ENCODE data around the gene CDK5RAP2. TPM values are rescaled to one million over a fixed set of nuclear protein-coding genes. Genes with fewer than 3 reads are reported as not detected.
"Not testable (repeated sequence)": the region's sequence is repeated elsewhere in the genome, so short reads cannot be mapped to it uniquely, and the experiment has no call there.

Gene CDK5RAP2
- total RNA-seq, 1 donor from 2014 or later: 54.7 TPM

DNA sequence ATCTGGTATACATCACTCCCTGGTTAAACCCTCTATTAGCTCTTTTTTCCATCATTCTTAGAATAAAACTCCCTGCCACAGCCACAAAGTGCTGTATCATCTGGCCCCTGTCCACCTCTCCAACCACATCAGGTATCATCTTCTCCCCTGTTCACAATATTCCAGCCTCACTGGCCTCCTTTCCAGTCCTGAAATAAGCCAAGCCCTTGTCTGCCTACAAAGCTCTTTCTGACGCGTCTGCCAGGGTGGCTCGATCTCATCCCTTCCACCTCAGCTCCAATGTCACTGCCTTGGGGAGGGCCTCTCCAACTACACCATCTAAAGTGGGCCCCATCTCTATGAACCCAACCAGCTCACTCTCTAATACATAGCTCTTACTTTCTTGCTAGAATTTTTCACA lies 21.5 kb downstream of the CDK5RAP2 start:
- intact Hi-C loops (cut with DNase I): no loop called here
- Histone ChIP-seq H3K27me3 (ENCODE audit: low read depth) (no peaks in the 10 kb centered on the region), H3K36me3 (peaks cover 15% of the 10 kb centered on the region), H3K27ac (no peak overlapping the region), H3K4me3 (no peak overlapping the region), H3K9me3 (no peaks in the 10 kb centered on the region), H3K4me1 (no peaks in the 10 kb centered on the region)
- ATAC-seq (no peak), DNase-seq (no peak)
- TF ChIP-seq, protein P1, sequence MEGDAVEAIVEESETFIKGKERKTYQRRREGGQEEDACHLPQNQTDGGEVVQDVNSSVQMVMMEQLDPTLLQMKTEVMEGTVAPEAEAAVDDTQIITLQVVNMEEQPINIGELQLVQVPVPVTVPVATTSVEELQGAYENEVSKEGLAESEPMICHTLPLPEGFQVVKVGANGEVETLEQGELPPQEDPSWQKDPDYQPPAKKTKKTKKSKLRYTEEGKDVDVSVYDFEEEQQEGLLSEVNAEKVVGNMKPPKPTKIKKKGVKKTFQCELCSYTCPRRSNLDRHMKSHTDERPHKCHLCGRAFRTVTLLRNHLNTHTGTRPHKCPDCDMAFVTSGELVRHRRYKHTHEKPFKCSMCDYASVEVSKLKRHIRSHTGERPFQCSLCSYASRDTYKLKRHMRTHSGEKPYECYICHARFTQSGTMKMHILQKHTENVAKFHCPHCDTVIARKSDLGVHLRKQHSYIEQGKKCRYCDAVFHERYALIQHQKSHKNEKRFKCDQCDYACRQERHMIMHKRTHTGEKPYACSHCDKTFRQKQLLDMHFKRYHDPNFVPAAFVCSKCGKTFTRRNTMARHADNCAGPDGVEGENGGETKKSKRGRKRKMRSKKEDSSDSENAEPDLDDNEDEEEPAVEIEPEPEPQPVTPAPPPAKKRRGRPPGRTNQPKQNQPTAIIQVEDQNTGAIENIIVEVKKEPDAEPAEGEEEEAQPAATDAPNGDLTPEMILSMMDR (IDR thresholded peaks at IDR 0.05): no peak

- peaks cover 6% of the 10 kb centered on the region for H3K36me3 ChIP-seq
- H3K4me1 ChIP-seq: no peaks in the 10 kb centered on the region
- TF ChIP-seq, protein P1 (IDR thresholded peaks at IDR 0.05): no peak
- ATAC-seq (no peak), DNase-seq (no peak)
- H3K9me3 ChIP-seq: no peaks in the 10 kb centered on the region
- H3K27me3 ChIP-seq (ENCODE audit: low read depth): no peaks in the 10 kb centered on the region
- intact Hi-C loops (cut with DNase I): no loop called here
- H3K27ac ChIP-seq: no peak overlapping the region
- H3K4me3 ChIP-seq: no peak overlapping the region
These were observed 22.8 kb downstream of the CDK5RAP2 start for GRCh38 chr9:120557205-120557604.

DNA sequence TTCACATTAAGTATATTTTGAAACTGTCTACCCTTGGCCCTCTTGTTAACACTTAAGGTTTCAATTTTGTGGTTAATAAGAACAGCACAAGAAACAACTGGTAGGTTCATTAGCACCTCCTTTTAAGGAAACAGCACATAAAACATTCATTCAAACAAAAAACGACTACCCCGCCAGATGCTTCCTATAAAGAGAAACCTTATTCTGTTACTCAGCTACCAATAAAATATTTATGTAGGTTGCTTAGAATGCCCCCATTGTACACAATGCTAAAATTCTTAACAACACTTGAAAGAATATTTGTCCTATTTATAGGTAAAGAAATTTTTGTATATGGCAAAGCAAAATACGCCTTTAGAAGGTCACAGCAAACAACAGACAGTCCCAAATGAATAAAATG lies 23.2 kb downstream of the CDK5RAP2 start:
- H3K9me3 ChIP-seq: no peaks in the 10 kb centered on the region
- TF ChIP-seq, protein P1 (IDR thresholded peaks at IDR 0.05): no peak
- H3K4me3 ChIP-seq: no peak overlapping the region
- ATAC-seq: no peak
- H3K4me1 ChIP-seq: no peaks in the 10 kb centered on the region
- no peak for DNase-seq
- intact Hi-C loops (cut with DNase I): no loop called here
- H3K36me3 ChIP-seq: peaks cover 6% of the 10 kb centered on the region
- no peaks in the 10 kb centered on the region for H3K27me3 ChIP-seq (ENCODE audit: low read depth)
- H3K27ac ChIP-seq: no peak overlapping the region

DNA sequence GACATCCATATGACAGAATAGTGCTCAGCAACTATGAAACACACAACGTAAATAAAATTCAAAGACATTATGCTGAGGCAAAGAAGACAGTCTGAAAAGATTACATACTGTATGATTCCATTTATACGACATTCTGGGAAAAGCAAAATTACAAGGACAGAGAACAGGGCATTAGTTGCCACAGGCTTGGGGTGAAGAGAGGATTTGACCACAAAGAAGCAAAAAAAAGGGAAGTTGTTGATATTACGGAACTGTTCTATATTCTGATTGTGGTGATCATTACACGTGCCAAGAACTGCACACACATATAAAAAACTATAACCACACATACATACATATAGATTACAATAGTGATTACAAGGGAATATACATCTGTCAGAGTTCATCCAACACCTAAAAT lies 24.1 kb downstream of the CDK5RAP2 start:
- peak; percentile 36 to 61 for ATAC-seq
- intact Hi-C loops (cut with DNase I): no loop called here
- Histone ChIP-seq H3K4me1 (no peaks in the 10 kb centered on the region), H3K27me3 (ENCODE audit: low read depth) (no peaks in the 10 kb centered on the region), H3K4me3 (no peak overlapping the region), H3K36me3 (peaks cover 6% of the 10 kb centered on the region), H3K27ac (no peak overlapping the region), H3K9me3 (no peaks in the 10 kb centered on the region)
- DNase-seq: no peak
- TF ChIP-seq, protein P1 (IDR thresholded peaks at IDR 0.05): no peak

DNA sequence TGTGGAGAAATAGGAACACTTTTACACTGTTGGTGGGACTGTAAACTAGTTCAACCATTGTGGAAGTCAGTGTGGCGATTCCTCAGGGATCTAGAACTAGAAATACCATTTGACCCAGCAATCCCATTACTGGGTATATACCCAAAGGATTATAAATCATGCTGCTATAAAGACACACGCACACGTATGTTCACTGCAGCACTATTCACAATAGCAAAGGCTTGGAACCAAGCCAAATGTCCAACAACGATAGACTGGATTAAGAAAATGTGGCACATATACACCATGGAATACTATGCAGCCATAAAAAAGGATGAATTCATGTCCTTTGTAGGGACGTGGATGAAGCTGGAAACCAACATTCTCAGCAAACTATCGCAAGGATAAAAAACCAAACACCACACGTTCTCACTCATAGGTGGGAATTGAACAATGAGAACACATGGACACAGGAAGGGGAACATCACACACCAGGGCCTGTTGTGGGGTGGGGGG lies 27.7 kb downstream of the CDK5RAP2 start:
- intact Hi-C loops (cut with DNase I); H3K27me3 ChIP-seq (ENCODE audit: low read depth); H3K4me1 ChIP-seq; H3K9me3 ChIP-seq; ATAC-seq; H3K27ac ChIP-seq; DNase-seq; H3K4me3 ChIP-seq: not testable (repeated sequence)
- H3K36me3 ChIP-seq: peaks cover 42% of the 10 kb centered on the region

DNA sequence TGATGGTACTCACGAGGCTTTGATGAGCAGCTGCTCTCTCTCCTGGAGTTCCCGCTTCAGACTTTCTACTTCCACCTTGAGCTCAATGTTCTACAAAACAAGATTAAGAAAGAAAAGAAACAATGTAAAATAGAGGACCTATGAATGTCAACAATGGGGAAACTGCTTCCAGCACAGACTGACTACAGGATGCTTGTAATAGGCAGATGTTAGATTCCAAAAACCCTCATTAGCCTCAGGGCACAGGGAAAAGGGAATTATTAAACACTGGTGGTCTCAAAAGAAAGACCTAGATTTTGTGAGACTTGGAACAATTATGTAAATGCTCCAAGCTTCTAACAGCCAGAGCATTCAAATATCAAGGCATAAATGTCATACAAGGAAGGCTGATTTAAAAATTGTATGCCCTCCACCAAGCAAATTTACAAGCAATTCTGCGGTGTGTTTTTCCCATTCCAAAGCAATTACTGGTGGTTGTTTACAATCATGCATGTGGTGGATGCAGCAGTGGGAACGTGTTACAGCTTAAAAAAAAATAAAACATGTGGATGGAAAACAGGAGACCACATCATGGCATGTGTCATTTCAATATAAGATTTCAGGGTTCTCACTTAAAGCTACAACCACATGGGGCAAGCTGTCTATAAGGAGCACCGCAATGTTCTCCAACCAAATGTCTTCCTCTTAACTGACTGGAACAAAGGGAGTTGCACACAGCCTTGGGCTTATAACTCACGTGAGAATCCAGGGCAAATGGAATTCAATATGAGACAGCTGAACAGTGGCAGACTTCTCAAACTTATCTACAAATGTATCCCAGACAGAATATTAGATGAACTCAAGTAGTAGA lies 34.0 kb downstream of the CDK5RAP2 start:
- no peaks in the 10 kb centered on the region for H3K27me3 ChIP-seq (ENCODE audit: low read depth)
- DNase-seq: no peak
- no peaks in the 10 kb centered on the region for H3K4me1 ChIP-seq
- peaks cover 97% of the 10 kb centered on the region for H3K36me3 ChIP-seq
- no peak overlapping the region for H3K27ac ChIP-seq
- H3K9me3 ChIP-seq: no peaks in the 10 kb centered on the region
- H3K4me3 ChIP-seq: no peak overlapping the region
- intact Hi-C loops (cut with DNase I): no loop called here
- ATAC-seq: no peak
- TF ChIP-seq, protein P1 (IDR thresholded peaks at IDR 0.05): no peak
